Measurements from ENCODE around the gene KRABD2.
"Not testable (repeated sequence)": the region's sequence is repeated elsewhere in the genome, so short reads cannot be mapped to it uniquely, and the experiment has no call there.

KRABD2 gene

DNA sequence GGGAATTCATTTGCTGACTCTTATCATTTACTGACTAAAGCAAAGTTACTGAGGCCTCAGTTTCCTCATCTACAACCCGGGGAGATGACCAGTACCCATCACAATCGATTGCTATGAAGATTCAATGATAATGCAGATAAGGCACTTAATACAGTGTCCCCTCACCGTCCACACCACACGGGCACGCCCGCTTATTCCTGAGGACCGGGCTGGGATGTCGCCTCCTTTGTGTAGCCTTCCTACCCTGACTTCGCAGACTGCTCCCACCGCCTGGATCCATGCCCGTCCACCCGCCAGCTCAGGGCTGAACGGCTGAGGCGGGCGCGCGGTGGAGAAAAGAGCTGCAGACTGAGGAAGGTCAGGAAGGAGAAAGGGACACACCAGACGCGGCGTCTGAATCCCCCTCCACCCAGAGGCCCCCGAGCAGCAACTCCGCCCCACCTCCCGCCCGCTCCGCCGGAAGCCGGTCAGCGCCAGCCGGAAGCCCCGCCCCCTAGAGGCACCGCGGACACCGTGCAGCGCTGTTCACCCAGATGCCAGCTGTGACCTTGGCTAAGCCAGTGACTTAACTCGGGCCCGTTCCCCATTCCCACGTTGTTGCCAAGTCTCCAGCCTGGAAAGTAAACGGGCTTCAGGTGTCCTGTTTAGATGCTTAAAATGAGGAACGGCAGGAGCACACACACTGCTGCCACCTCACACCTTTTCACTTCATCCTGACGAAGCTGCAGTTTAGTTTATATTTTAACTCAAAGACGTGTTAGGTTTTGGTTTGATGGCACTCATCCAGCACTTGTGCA is at the start of gene KRABD2:
Gene KRABD2 (minus strand): TSS at position 434 of the 797 bp plus-strand sequence.
- DNase-seq (ENCODE audit: low read depth), result peak; percentile 85

DNA sequence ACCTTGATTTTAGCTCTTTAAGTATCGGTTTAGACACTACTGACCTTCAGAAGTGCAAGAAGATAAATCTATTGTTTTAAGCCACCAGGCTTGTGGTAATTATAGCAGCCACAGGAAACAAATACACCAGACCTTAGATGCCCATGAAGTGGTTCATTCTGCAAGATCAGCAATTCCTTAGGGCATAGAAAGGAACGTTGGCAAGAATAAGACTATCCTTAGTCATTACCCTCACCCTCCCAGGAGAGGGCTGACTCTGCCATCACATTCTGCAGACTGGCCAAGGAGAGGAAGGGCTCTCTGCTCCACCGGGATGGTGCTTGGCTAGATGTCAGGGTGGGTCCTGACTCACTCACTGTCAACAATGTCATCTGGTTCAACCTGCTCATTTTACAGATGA is 45.1 kb upstream of the KRABD2 start:
- DNase-seq (ENCODE audit: low read depth), result peak; percentile 20

DNA sequence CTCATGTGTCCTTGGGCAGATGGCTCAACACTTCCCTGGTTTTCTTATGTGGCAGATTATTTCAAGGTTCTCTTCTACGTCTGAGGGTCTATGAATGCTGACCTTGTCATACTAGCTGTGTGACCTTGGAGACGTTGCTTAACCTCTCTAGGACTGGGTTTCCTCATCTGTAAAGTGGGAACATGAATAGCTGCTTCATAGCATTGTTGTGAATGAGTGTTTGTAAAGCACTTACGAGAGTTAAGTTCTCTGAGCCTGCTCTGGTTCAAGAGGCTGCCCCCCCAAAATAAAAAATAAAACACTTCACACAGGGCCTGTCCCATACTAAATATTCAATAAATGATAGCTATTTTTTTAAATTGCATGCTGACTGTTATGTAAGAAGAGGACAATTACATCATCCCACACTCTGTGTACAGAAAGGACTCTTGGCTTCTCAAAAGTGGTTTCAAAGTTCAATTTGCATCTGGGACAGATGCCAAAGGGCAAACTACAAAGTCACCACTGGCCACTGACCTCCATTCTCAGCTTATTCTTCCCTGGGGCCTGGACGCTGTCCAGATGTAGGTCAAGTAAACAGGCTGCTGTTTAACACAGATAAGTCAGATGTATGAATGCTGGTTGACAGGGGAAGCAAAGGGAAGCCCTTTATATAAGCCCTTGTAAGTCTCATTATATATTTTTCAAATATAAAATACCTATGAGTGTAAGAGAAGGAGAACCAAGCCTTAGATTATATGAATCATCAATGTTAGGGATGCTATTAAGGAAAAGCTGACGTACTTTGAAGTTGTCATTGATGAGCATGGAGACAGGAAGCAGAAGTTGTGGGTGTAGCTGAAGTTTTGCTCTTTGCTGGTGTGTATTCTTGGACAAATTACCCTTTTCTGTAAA is 43.8 kb upstream of the KRABD2 start:
- DNase-seq (ENCODE audit: low read depth), result no peak

DNA sequence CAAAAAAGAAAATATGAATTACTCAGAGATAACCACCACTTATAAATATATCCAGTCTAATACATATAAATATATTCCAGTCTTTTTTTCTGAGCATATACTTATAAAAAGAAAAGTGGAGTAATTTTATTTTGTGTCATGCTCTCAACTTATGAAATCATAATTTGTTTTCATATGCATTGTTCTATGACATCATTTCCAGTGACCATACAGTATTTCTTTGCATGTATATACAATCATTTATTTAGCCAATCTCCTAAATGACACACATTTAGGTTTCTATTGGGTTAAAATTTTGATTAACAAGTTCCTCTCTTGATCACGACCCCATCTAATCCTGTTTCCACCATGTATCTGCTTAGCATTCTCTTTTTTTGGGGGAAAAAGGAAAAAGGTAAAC is 42.8 kb upstream of the KRABD2 start:
- no peak for DNase-seq (ENCODE audit: low read depth)

DNA sequence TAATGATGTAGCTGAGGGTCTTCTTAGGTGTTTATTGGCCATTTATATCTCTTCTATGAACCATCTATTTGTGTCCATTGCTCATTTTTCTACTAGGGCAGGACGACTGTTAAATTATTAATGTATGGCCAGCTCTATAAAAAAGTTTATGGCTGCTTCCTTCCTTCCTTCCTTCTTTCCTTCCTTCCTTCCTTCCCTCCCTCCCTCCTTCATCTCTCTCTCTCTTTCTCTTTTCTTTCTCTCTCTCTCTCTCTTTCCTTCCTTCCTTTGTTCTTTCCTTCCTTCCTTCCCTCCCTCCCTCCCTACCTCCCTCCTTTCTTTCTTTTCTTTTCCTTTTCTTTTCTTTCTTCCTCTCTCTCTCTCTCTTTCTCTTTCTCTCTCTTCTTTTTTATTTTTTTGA is 42.0 kb upstream of the KRABD2 start:
- no peak for DNase-seq (ENCODE audit: low read depth)

DNA sequence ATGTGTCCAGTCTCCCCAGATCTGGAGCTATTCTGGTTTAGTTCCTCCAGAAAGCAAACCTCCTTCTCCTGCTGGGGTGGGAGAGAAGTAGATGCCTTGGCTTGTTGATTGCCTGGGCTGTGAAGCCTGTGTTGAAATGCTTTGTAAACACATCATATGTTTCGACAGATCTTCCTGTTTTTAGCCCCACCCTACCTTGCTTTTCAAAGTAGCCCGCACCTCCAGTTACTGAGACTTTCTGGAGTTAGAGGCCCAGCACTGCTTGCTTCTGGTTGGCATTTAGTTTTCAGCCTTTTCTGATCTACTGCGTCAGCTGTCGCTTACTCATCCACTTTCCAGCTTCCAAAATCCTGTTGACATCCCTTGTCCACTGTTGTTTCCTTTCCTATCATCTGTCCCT is 41.3 kb upstream of the KRABD2 start:
- DNase-seq (ENCODE audit: low read depth), result no peak

DNA sequence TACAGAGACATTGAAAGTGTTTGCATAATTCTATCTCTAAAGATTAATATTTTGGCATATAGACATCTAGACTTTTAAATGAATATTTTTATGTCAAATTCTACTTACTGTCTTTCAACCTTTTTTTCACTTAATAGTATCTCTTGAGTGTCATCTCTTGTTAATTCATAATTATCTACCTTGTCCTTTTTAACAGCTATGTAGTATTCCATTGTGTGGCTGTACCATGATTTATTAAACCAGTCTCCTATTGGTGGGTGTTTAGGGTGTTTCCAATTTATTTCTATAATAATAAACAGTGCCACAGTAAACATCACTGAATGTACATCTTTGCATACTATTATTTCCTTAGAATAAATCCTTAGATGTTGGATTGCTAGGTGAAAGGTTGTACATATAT is 37.4 kb upstream of the KRABD2 start:
- no peak for DNase-seq (ENCODE audit: low read depth)

DNA sequence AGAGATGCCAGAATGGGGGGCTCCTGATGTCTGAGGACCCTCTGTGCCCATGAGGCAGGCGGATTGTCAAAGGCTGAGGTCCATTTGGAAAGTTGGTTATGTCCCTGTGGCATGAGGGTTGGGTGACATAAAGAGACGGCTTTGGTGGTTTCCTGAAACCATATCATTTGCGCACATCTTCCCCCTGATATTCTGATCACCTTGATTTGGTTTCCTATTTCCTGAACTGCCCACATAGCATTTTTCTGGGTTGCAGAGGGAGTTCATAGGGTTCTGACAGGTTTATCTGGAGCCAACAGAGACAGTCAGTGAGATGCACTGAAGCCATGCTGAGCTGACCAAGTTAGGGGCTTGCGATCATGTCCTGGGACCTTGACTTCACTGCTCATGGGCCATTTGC is 36.8 kb upstream of the KRABD2 start:
- DNase-seq (ENCODE audit: low read depth), result no peak

DNA sequence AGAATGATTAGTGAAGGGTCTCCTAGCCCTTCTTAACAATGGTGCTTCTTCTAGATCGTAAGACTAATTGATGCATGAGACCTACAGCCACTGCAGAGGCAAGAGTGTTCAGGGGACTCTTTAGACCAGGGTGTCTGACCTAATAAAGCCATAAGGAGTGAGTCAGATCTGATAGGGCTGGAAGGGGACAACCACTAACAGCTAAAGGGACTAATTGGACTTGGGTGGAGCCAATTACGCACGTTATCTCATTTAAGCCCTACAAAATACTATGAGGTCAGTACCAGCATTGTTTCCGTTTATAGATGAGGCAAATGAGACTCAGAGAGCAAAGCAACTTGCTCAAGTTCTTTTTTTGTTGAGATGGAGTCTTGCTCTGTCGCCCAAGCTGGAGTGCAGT is 35.6 kb upstream of the KRABD2 start:
- DNase-seq (ENCODE audit: low read depth), result no peak

DNA sequence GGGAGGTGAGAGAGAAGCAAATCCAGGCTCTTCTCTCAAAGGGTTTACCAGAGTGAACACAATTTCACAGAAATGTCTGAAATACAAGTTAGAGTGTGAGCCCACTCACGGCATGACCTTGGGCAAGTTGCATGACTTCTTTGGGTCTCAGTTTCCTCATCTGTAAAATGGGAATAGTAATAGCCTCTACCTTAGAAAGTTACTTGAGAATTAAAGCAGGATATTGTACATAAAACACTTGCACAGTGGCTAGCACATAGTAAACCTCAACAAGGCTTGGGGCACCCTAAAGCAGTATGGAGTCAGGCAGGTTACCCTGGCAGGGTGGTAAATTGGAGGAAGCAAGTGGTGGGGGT is 34.4 kb upstream of the KRABD2 start:
- no peak for DNase-seq (ENCODE audit: low read depth)

DNA sequence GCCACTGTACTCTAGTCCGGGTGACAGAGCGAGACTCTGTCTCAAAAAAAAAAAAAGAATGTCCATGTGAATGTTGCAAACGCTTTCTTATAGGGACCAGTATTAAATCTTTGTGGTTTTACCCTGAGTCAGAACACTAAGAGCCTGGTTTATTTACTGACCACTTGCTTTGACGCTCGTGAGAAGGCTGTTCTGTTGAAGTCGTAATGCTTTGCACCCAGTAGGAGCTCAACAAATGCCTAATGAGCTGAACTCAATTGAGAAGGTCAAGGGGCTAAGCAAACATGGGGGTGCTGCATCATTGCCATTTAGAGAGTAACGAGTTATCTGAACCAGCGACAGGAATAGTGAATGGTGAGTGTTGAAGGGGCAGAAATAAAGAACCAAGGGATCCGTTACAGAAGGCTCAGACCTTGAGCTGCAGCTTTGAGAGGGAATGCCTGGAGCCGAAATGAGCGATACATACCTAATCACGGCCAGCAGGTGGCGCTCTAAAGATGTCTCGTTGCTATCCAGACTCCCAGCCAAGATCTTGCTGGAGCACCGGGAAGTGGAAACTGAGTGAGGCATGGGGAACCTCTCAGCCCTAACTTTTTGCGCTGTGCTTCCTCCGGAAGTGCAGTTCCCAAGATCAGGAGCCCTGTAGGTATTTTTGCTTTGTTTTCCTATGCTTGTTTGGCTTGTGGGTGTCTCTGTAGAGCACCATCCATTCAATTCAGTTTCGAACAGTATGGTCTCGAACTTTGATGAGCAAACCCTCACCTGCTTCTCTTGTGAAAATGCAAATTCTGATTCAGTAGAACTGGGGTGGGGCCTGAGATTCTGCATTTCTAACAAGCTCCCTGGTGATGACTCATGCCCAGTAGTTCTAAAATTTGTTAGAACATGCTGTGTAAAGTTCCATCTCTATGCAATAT is 33.7 kb upstream of the KRABD2 start:
- peak; percentile 81 for DNase-seq (ENCODE audit: low read depth)

DNA sequence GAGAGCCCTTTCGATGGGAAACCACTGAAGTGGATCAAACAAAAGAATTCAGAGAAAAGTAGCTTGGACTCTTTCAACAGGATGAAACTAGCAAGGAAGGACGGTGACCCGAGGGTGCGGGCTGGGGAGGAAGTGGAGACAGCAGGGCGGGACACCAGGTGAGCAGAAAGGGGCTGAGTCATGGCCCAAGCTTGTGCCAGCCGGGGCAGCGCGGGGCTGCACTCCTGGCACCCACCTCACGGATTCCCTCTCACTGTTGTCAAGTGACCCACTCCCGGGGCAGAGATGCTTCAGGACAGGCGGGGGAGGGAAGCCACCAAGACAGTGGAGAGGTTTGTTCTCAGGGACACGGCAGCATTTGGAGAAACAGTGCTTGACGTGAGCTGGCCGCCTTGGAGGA is 31.9 kb upstream of the KRABD2 start:
- DNase-seq (ENCODE audit: low read depth), result peak; percentile 34

DNA sequence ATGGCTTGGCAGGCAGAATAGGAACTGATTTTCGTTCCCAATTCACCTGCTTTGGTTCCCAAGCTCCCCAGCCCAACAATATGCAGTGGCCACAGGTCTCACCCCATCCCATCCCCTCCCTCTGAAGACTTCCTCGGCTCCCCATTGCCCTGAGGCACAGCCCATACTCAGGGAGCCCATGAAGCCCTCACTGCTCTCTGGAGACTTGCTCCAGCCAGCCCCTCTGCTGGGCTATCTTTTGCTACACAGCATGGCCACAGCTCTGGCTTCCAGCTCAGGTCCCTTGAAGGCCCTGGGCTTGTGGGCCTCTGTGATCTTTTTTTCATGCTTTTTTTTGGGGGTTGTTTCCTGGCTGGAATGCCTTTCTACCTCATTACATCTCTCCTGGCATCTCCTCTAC is 29.7 kb upstream of the KRABD2 start:
- no peak for DNase-seq (ENCODE audit: low read depth)

DNA sequence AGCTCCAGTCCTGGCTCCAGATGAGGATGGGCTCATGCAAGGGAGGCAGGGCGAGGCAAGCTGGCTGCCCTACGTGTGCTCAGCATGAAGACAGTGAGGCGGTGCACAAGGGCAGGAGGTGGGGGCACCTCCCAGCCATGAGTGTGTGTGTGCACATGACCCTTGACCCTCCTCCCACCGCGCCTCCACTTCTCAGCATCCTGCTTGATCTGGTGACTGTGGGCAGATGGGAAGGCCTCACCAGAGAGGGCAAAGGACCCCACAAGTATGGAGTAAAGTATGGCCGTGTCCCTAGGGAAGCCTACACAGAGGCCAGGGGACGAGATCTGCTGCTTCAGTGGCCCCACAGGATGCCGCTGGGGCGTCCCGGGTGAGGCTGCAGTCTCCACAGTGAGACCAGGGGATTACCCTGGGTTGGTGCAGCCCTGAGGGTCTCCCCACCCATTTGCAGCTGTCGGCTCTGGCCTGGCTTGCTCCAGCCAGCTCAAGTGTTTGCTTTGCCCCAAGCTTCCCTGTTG is 29.1 kb upstream of the KRABD2 start:
- no peak for DNase-seq (ENCODE audit: low read depth)

DNA sequence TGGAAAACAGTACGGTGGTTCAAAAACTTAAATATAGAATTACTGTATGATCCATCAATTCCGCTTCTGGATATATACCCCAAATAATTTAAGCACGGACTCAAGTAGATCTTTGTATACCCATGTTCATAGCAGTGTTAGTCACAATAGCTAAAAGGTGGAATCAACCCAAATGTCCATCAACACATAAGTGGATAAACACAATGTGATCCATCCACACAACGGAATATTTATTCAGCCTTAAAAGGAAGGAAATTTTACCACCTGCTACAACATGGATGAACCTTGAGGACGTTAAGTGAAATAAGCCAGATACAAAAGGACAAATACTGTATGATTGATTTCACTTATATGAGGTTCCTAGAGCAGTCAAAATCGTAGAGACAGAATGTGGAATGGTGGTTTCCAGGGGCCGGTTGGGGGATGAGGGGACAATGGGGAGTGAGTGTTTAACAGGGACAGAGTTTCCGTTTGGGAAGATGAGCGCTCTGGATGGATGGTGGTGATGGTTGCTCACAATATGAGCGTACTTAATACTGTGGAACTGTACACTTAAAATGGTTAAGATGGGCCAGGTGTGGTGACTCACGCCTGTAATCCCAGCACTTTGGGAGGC is 26.5 kb upstream of the KRABD2 start:
- DNase-seq (ENCODE audit: low read depth), result no peak

DNA sequence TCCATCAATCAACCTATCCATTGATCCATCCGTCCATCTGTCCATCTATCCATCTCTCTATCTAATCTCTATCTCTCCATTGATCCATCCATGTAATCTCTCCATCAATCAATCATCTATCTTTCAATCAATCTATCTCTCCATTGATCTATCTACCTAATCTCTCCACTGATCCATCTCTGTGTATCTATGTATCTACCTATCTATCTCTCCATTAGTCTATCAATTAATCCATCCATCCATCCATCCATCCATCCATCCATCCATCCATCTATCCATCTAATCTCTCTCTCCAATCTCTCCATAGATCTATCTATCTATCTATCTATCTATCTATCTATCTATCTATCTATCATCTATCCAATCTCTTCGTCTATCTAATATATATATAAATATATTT is 24.6 kb upstream of the KRABD2 start:
- DNase-seq (ENCODE audit: low read depth), result no peak

DNA sequence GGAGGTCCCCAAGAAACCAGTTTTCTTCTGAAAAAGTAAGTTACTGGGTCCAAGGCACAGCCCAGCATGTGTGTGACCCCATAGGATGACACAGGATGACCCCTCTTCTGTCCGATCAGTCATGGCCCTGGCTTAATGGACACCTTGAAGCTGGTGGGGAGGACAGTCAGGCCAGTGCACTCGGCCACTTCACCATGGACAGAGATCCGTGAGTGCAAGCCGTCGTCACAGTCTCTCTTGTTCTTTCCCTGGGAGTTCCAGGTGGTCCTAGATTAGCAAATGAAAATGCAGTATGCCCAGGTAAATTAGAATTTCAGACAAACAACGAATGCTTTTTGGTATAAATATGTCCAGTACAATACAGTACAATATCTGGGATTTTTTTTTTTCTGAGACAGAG is 22.5 kb upstream of the KRABD2 start:
- no peak for DNase-seq (ENCODE audit: low read depth)

DNA sequence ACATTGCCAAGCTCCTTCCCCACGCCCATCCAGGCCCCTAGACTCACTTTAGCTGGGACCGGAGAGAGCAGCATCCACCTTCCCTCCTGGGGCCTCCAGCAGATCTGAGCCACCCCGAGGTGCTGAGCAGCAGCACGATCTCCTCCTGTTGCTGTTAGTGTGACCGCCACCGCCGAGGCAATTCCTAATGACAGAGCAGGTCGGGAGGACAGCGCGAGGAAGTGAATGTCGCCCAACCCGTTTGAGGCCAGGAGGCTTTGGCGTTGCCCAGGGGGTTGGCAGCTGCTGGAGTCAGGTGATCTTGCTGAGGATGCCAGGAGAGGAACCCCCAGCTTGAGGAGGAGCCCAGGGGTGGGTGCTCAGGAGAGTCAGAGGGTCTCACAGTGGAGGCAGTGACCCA is 21.1 kb upstream of the KRABD2 start, which contains the start of gene RNF222:
Gene RNF222 (minus strand): TSS at position 192 of the 400 bp plus-strand sequence. CDS start 4,366 bp downstream, outside the sequence.
- no peak for DNase-seq (ENCODE audit: low read depth)

DNA sequence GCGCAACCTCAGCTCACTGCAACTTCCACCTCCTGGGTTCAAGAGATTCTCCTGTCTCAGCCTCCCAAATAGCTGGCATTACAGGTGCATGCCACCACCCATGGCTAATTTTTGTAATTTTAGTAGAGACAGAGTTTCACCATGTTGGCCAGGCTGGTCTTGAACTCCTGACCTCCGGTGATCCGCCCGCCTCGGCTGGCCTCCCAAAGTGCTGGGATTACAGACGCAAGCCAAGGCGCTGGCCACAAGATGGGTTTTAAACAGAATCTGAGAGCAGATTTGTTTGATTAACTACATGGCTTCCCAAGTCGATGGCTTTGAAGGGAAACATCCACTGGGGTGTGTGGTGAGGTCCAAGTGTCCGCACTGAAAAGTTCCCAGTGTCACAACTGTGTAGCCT is 18.0 kb upstream of the KRABD2 start:
- DNase-seq (ENCODE audit: low read depth), result not testable (repeated sequence)

DNA sequence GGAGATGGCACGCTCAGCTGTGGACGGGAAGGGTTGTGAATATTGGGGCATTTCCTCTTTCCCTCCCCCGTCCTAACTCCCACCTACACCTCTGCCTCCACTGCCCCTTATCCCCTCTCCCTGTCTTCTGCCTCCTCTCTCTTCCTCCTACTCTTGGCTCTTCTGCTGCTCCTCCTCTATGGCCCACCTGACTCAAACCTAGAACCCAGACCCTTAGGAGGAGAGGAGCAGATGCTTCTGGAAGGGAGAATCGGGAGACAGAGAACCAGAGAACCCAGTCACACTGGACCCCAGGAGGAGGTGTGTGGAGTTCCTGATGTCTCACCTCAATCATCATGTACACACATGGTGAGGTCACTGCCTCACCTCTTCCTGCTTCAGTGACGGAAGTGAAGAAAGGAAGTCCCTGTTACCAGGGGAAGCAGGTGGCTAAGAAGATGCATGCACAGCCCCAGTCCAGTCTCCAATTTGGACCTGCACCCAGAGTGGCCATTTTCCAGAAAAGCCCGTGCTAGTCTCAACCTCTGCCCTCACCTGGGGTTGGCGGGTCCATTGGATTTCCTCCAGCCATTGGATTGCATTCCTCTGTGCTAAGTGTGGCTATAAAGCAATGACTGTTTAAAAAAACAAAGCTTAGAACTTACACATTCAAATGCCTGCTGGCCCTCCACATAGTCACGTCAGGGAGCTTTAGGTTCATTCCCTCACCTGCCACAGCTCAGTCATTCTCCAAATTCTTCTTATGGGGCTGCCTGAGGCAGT is 17.1 kb upstream of the KRABD2 start:
- peak; percentile 27 for DNase-seq (ENCODE audit: low read depth)

Data from HT1080 (cell line).